Naive thymus-derived CD4-positive, alpha-beta T cell (primary cell): ENCODE results near the gene BBS9. TPM values are rescaled to one million over a fixed set of nuclear protein-coding genes. Genes with fewer than 3 reads are reported as not detected.

Experiments used
- ATAC-seq: fragments of 150-1000 bp; cut with Tn5 transposase; 2 replicates; pipeline ENCODE4 v1.10.0; 2021; ENCODE audit warnings: mild to moderate bottlenecking, moderate library complexity
- CTCF ChIA-PET: fragments of 350-600 bp; sonication (Branson Sonifier 250); formaldehyde crosslinking; loops from one replicate; lab custom pipeline; 2021; ENCODE audit warnings: antibody characterized with exemption; lab: Charles Lee
- POLR2A ChIA-PET: fragments of 350-600 bp; sonication (Branson Sonifier 250); formaldehyde crosslinking; loops from one replicate; lab custom pipeline; 2021; ENCODE audit warnings: antibody characterized with exemption, inconsistent platforms; lab: Charles Lee
- DNase-seq, 9 donors: peaks; one replicate each; pipeline versions ENCODE4 v3.0.0 to v3.0.0-alpha.2; 2020 to 2022; ENCODE audit warnings: mixed read lengths in 1 of 9
- H3K27ac ChIP-seq: one replicate; pipeline ENCODE4 v1.7.0; 2013; ENCODE audit warnings: mild to moderate bottlenecking, low read depth, low read length, moderate library complexity
- H3K27me3 ChIP-seq, 2 donors: one replicate each; pipeline ENCODE4 v1.7.0; 2013; ENCODE audit warnings: low read length in 2 of 2, mild to moderate bottlenecking in 2 of 2, moderate library complexity in 2 of 2; ENCODE audit not compliant: control insufficient read depth in 2 of 2, insufficient read depth in 2 of 2
- H3K36me3 ChIP-seq, 3 experiments: 1 replicate in 2 of 3; 2 replicates in 1 of 3; pipeline ENCODE4 v1.7.0; 2013; ENCODE audit warnings: low read length in 3 of 3, mild to moderate bottlenecking in 3 of 3, moderate library complexity in 1 of 3; ENCODE audit not compliant: insufficient read depth in 3 of 3, control insufficient read depth in 2 of 3
- H3K4me1 ChIP-seq, 2 donors: one replicate each; pipeline ENCODE4 v1.7.0; 2013; ENCODE audit warnings: low read length in 2 of 2, mild to moderate bottlenecking in 2 of 2, moderate library complexity in 1 of 2; ENCODE audit not compliant: control insufficient read depth in 2 of 2, insufficient read depth in 2 of 2
- H3K4me3 ChIP-seq: 2 replicates; pipeline ENCODE4 v1.7.0; 2013; ENCODE audit warnings: mild to moderate bottlenecking, low read length
- H3K9me3 ChIP-seq, 3 experiments: 1 replicate in 2 of 3; 2 replicates in 1 of 3; pipeline ENCODE4 v1.7.0; 2013; ENCODE audit warnings: low read length in 3 of 3; ENCODE audit not compliant: control insufficient read depth in 2 of 3
- H3K27ac Mint-ChIP-seq, 9 donors: one replicate each; pipeline ENCODE4 v1.8.0; 2020 to 2022; ENCODE audit warnings: mixed read lengths in 9 of 9, mild to moderate bottlenecking in 8 of 9, moderate library complexity in 5 of 9, inconsistent platforms in 2 of 9
- H3K27me3 Mint-ChIP-seq, 5 donors: one replicate each; pipeline ENCODE4 v1.8.0; 2021 to 2022; ENCODE audit warnings: mixed read lengths in 5 of 5, mild to moderate bottlenecking in 1 of 5
- H3K36me3 Mint-ChIP-seq, 5 donors: one replicate each; pipeline ENCODE4 v1.8.0; 2020 to 2022; ENCODE audit warnings: mixed read lengths in 5 of 5, mild to moderate bottlenecking in 3 of 5, inconsistent platforms in 1 of 5
- H3K4me1 Mint-ChIP-seq, 7 donors: one replicate each; pipeline ENCODE4 v1.8.0; 2020 to 2022; ENCODE audit warnings: mixed read lengths in 7 of 7, mild to moderate bottlenecking in 3 of 7, inconsistent platforms in 1 of 7
- H3K4me3 Mint-ChIP-seq, 10 donors: one replicate each; pipeline ENCODE4 v1.8.0; 2020 to 2022; ENCODE audit warnings: mild to moderate bottlenecking in 10 of 10, mixed read lengths in 10 of 10, moderate library complexity in 6 of 10, inconsistent platforms in 2 of 10
- H3K9me3 Mint-ChIP-seq, 11 donors: one replicate each; pipeline ENCODE4 v1.8.0; 2020 to 2022; ENCODE audit warnings: mixed read lengths in 11 of 11, mild to moderate bottlenecking in 4 of 11, inconsistent platforms in 1 of 11, moderate library complexity in 1 of 11
- intact Hi-C, 2 donors: fragments of 100-400 bp; cut with micrococcal nuclease; formaldehyde crosslinking; loops; one replicate each; pipeline ENCODE4 v1.15.1; 2023
- polyA plus RNA-seq, 2 donors: library from polyadenylated mRNA; unstranded; fragments of 300-500 nt; fragmentation: Illumina TruSeq; gene quantifications; one replicate each; pipeline ENCODE4 v1.2.3, GENCODE V29; 2021
- total RNA-seq, 6 experiments: library from RNA in 5 of 6; stranded (reverse) in 5 of 6; gene quantifications; 1 replicate in 5 of 6; 2 replicates in 1 of 6; pipeline ENCODE4 v1.2.3 and lab custom pipeline; 2021 to 2026

The BBS9 gene
- total and polyA plus RNA-seq, 7 experiments from 2014 or later = 11.1 to 31.0 (median 23.2) TPM

DNA sequence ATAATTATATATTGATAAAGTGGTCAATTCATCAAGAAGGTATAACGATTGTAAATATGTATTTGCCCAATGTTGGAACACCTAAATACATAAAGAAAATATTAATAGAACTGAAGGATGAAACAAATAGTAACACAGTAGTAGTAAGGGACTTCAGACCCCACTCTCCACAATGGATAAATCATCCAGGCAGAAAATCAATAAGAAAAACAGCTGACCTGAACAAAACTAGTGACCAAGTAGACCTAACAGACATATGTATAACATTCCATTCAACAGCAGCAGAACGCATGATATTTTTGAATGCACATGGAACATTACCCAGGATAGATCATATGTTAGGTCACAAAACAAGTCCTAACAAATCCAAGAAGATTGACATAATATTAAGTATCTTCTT is 489.9 kb downstream of the BBS9 start:
- no peak overlapping the region for H3K27ac Mint-ChIP-seq
- ChIA-PET CTCF (no interaction called here), POLR2A (no interaction called here)
- Histone ChIP-seq H3K4me3 (no peak overlapping the region), H3K9me3 (no peaks in the 10 kb centered on the region), H3K27me3 (no peaks in the 10 kb centered on the region), H3K36me3 (no peaks in the 10 kb centered on the region), H3K4me1 (no peaks in the 10 kb centered on the region), H3K27ac (no peak overlapping the region)
- DNase-seq (no peak), ATAC-seq (no peak)
- peaks cover 0 to 48% (median 18%) of the 10 kb centered on the region in 11 donors for H3K9me3 Mint-ChIP-seq
- no peaks in the 10 kb centered on the region for H3K27me3 Mint-ChIP-seq
- intact Hi-C loops = no loop called here
- no peaks in the 10 kb centered on the region for H3K4me1 Mint-ChIP-seq
- peaks cover 0 to 26% (median 15%) of the 10 kb centered on the region in 5 donors for H3K36me3 Mint-ChIP-seq
- no peak overlapping the region for H3K4me3 Mint-ChIP-seq

DNA sequence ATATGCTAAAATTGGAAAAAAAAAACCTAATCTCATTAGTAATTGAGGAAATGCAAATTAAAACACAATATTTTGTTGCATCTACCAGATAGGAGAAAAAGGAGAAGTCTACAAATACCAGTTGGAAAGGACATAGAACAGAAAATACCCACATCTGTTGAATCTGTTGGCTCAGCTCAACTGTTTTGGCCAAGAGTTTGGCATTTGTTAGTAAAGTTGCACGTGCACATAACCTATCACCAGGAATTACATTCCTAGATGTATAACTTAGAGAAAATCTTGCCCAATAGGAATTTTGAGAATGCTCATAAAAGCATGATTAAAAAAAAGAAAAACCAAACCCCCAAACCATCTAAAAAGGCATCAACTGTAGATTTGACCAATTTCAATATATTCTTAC is 493.9 kb downstream of the BBS9 start:
- H3K4me3 Mint-ChIP-seq = no peak overlapping the region
- intact Hi-C loops = no loop called here
- POLR2A ChIA-PET = no interaction called here
- Histone ChIP-seq H3K27me3 (no peaks in the 10 kb centered on the region), H3K4me3 (no peak overlapping the region), H3K9me3 (peaks cover 0 to 4% (median 0%) of the 10 kb centered on the region in 3 experiments), H3K27ac (no peak overlapping the region), H3K36me3 (no peaks in the 10 kb centered on the region), H3K4me1 (no peaks in the 10 kb centered on the region)
- DNase-seq = no peak
- H3K27me3 Mint-ChIP-seq = no peaks in the 10 kb centered on the region
- H3K9me3 Mint-ChIP-seq = peaks cover 0 to 52% (median 14%) of the 10 kb centered on the region in 11 donors
- peaks cover 0 to 30% (median 17%) of the 10 kb centered on the region in 5 donors for H3K36me3 Mint-ChIP-seq
- CTCF ChIA-PET = no interaction called here
- H3K4me1 Mint-ChIP-seq = no peaks in the 10 kb centered on the region
- no peak overlapping the region for H3K27ac Mint-ChIP-seq
- ATAC-seq = no peak

DNA sequence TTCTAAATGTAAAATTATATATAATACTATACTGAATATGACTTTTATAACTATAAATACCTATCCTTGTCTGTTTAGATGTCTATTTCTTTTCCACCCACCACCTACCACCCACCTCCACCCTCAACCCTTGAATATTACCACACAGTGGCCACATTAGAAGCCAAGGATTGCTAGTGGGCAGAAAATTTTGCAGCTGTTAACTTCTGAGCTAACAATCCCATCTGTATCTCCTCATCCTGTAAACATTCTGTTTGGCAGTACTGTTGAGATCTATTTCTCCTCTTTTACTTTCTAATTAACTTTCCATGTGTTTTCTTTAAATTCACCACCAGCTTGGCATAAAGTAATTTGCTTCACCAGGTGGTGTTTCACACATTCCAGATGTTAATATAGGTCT is 494.9 kb downstream of the BBS9 start:
- no peak overlapping the region for H3K27ac ChIP-seq
- H3K4me3 ChIP-seq = no peak overlapping the region
- H3K4me3 Mint-ChIP-seq = no peak overlapping the region
- peaks cover 0 to 4% (median 0%) of the 10 kb centered on the region in 3 experiments for H3K9me3 ChIP-seq
- no peaks in the 10 kb centered on the region for H3K36me3 ChIP-seq
- H3K27me3 ChIP-seq = no peaks in the 10 kb centered on the region
- ChIA-PET POLR2A (no interaction called here), CTCF (no interaction called here)
- H3K4me1 ChIP-seq = no peaks in the 10 kb centered on the region
- H3K36me3 Mint-ChIP-seq = peaks cover 0 to 30% (median 17%) of the 10 kb centered on the region in 5 donors
- ATAC-seq (no peak), DNase-seq (no peak)
- intact Hi-C loops = no loop called here
- H3K9me3 Mint-ChIP-seq = peaks cover 0 to 44% (median 13%) of the 10 kb centered on the region in 11 donors
- H3K27ac Mint-ChIP-seq = no peak overlapping the region
- no peaks in the 10 kb centered on the region for H3K4me1 Mint-ChIP-seq
- no peaks in the 10 kb centered on the region for H3K27me3 Mint-ChIP-seq

DNA sequence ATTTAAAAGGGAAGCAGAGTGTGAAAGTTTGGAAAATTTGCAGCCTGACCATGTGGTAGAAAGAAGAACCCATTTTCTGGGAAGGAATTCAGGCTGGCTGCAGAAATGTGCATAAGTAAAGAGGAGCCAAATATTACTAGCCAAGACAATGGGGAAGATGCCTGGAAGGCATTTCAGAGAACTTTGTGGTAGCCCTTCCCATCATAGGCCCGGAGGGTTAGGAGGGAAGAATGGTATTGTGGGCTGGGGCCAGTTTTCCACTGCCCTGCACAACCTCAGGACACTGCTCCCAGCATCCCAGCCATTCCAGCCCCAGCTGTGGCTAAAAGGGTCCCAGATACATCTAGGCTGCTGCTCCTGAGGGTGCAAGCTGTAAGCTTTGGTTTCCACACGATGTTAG is 497.5 kb downstream of the BBS9 start:
- Mint-ChIP-seq H3K27ac (no peak overlapping the region), H3K4me1 (no peaks in the 10 kb centered on the region), H3K4me3 (no peak overlapping the region), H3K27me3 (no peaks in the 10 kb centered on the region), H3K9me3 (peaks cover 0 to 19% (median 6%) of the 10 kb centered on the region in 11 donors), H3K36me3 (peaks cover 0 to 41% (median 23%) of the 10 kb centered on the region in 5 donors)
- Histone ChIP-seq H3K36me3 (no peaks in the 10 kb centered on the region), H3K4me1 (no peaks in the 10 kb centered on the region), H3K9me3 (peaks cover 0 to 4% (median 0%) of the 10 kb centered on the region in 3 experiments), H3K4me3 (no peak overlapping the region), H3K27me3 (no peaks in the 10 kb centered on the region), H3K27ac (no peak overlapping the region)
- ATAC-seq (no peak), DNase-seq (no peak)
- intact Hi-C loops = no loop called here
- ChIA-PET POLR2A (no interaction called here), CTCF (no interaction called here)

DNA sequence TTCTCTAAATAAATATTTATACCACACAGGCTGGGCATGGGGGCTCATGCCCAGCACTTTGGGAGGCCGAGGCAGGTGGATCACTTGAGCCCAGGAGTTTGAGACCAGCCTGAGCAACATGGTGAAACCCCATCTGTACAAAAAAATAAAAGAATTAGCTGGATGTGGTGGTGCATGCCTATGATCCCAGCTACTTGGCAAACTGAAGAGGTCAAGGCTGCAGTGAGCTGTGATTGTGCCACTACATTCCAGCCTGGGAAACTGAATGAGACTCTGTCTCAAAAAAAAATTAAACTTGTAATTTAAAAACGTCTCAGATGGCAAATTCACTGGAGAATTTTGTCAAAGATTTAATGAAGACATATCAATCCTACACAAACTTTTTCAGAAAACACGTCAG is 498.4 kb downstream of the BBS9 start:
- ChIA-PET CTCF (no interaction called here), POLR2A (no interaction called here)
- no peaks in the 10 kb centered on the region for H3K4me1 Mint-ChIP-seq
- no peak for ATAC-seq
- Histone ChIP-seq H3K27ac (no peak overlapping the region), H3K36me3 (no peaks in the 10 kb centered on the region), H3K9me3 (peaks cover 0 to 4% (median 0%) of the 10 kb centered on the region in 3 experiments), H3K27me3 (no peaks in the 10 kb centered on the region), H3K4me3 (no peak overlapping the region), H3K4me1 (no peaks in the 10 kb centered on the region)
- peaks cover 0 to 41% (median 23%) of the 10 kb centered on the region in 5 donors for H3K36me3 Mint-ChIP-seq
- intact Hi-C loops = no loop called here
- no peak overlapping the region for H3K4me3 Mint-ChIP-seq
- H3K27me3 Mint-ChIP-seq = no peaks in the 10 kb centered on the region
- H3K9me3 Mint-ChIP-seq = peaks cover 0 to 19% (median 6%) of the 10 kb centered on the region in 11 donors
- DNase-seq = no peak
- H3K27ac Mint-ChIP-seq = no peak overlapping the region

DNA sequence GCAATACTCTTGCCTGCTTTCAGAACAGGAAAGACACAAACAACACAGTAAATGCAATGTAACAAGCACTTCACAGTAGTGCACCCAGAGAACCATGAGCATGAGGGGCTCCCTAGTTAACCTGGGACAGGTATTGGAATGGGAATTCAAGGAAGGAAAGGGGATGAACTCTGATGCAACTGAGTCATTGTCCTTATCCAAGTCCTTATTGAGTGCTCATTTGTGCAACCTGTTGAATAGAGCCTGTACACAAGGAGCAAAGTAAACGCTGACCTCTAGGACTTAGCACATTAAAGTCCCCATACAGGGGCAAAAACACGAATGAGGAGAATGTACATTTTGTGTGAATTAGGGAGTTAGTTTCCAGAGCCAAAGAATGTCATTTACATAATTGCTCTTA is 499.5 kb downstream of the BBS9 start:
- Histone ChIP-seq H3K27me3 (no peaks in the 10 kb centered on the region), H3K4me3 (no peak overlapping the region), H3K4me1 (no peaks in the 10 kb centered on the region), H3K9me3 (peaks cover 0 to 4% (median 0%) of the 10 kb centered on the region in 3 experiments), H3K27ac (no peak overlapping the region), H3K36me3 (no peaks in the 10 kb centered on the region)
- intact Hi-C loops = no loop called here
- Mint-ChIP-seq H3K4me1 (no peaks in the 10 kb centered on the region), H3K36me3 (peaks cover 0 to 35% (median 23%) of the 10 kb centered on the region in 5 donors), H3K27ac (no peak overlapping the region), H3K9me3 (peaks cover 0 to 19% (median 6%) of the 10 kb centered on the region in 11 donors), H3K4me3 (no peak overlapping the region), H3K27me3 (no peaks in the 10 kb centered on the region)
- no peak for ATAC-seq
- POLR2A ChIA-PET = no interaction called here
- no peak for DNase-seq
- CTCF ChIA-PET = no interaction called here

DNA sequence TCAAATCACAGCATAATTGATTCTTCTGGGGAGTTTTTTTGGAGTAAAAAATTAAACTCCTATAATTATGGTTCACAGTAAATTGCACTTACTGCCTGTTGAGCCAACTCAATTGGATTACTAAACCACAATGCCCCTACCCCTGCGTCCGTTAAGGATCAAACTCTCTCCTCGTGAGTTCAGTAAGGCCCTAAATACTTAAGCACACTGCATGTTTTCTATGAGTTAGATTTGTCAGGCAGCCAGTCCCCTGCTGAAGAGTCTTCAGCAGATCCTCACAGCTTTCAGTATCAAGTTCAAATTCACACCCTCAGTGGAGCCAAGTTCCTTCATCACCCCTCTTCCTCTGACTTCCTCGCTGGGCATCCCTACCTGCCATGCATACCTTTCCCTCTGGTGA is 501.0 kb downstream of the BBS9 start:
- no peak overlapping the region for H3K27ac Mint-ChIP-seq
- no peaks in the 10 kb centered on the region for H3K4me1 Mint-ChIP-seq

More for the DNA sequence above, 501.0 kb downstream of the BBS9 start:
- Histone ChIP-seq H3K4me3 (no peak overlapping the region), H3K27me3 (no peaks in the 10 kb centered on the region), H3K36me3 (no peaks in the 10 kb centered on the region), H3K9me3 (peaks cover 0 to 4% (median 0%) of the 10 kb centered on the region in 3 experiments), H3K27ac (no peak overlapping the region), H3K4me1 (no peaks in the 10 kb centered on the region)
- POLR2A ChIA-PET = no interaction called here
- Mint-ChIP-seq H3K27me3 (no peaks in the 10 kb centered on the region), H3K9me3 (peaks cover 0 to 14% (median 6%) of the 10 kb centered on the region in 11 donors), H3K36me3 (peaks cover 0 to 40% (median 18%) of the 10 kb centered on the region in 5 donors), H3K4me3 (no peak overlapping the region)
- ATAC-seq (no peak), DNase-seq (no peak)
- CTCF ChIA-PET = no interaction called here
- intact Hi-C loops = no loop called here
